HL-60 (cell line): ENCODE results near the gene TYROBP.
"Not testable (repeated sequence)": the region's sequence is repeated elsewhere in the genome, so short reads cannot be mapped to it uniquely, and the experiment has no call there.

Experiments
- DNase-seq, 2 experiments: peaks; one replicate each; pipeline ENCODE4 v3.0.0-alpha.2; 2010 to 2020; ENCODE audit warnings: low read depth in 1 of 2, low spot score in 1 of 2
- H3K27ac ChIP-seq: fragments of 250-450 bp; sonication (Bioruptor Pico); replicated peaks from 2 replicates; pipeline ENCODE4 v1.5.1; 2020; ENCODE audit warnings: mild to moderate bottlenecking, moderate library complexity
- H3K27me3 ChIP-seq: fragments of 250-450 bp; sonication (Bioruptor Pico); 2 replicates; pipeline ENCODE4 v1.5.1; 2021; ENCODE audit warnings: mild to moderate bottlenecking, moderate library complexity; ENCODE audit not compliant: insufficient read depth, poor library complexity, severe bottlenecking
- H3K4me3 ChIP-seq: replicated peaks from 2 replicates; pipeline ENCODE4 v1.5.1; 2011; ENCODE audit warnings: mild to moderate bottlenecking, control low read depth, low read length; ENCODE audit not compliant: insufficient read depth
- GABPA ChIP-seq: IDR thresholded peaks from 2 replicates; pipeline ENCODE4 v1.6.1; 2012; ENCODE audit warnings: low read depth
- POLR2AphosphoS5 ChIP-seq: IDR thresholded peaks from 2 replicates; pipeline ENCODE4 v1.6.1; 2012; ENCODE audit warnings: low read depth
- SPI1 ChIP-seq: IDR thresholded peaks from 2 replicates; pipeline ENCODE4 v1.6.1; 2012; ENCODE audit warnings: low read depth, mild to moderate bottlenecking, borderline replicate concordance
- TF ChIP-seq, protein P1 (sequence below): IDR thresholded peaks from 2 replicates; pipeline ENCODE4 v1.6.1; 2012; ENCODE audit warnings: low read depth; ENCODE audit not compliant: insufficient replicate concordance
- TF ChIP-seq, protein P2 (sequence below): IDR thresholded peaks from one replicate; pipeline ENCODE4 v1.5.1; 2011; ENCODE audit warnings: low read length, control low read depth, inconsistent platforms; ENCODE audit not compliant: insufficient read depth

TYROBP gene

DNA sequence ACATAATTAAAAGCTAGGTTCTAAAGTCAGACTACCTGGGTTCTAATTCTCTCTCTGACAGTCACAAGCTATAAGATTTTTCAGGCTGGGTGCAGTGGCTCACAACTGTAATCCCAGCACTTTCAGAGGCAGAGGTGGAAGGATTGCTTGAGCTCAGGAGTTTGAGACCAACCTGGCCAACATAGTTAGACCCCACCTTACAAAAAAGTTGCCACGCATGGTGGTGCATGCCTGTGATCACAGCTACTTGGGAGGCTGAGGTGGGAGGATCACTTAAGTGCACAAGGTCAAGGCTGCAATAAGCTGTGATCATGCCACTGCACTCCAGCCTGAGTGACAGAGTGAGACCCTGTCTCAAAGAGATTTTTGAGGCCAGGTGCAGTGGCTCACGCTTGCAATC is 13.8 kb downstream of the TYROBP start:
- TF ChIP-seq POLR2AphosphoS5 (peak; percentile 50; the same call in 1 of the 2 replicates), SPI1 (no peak), GABPA (no peak)
- TF ChIP-seq, protein P1, sequence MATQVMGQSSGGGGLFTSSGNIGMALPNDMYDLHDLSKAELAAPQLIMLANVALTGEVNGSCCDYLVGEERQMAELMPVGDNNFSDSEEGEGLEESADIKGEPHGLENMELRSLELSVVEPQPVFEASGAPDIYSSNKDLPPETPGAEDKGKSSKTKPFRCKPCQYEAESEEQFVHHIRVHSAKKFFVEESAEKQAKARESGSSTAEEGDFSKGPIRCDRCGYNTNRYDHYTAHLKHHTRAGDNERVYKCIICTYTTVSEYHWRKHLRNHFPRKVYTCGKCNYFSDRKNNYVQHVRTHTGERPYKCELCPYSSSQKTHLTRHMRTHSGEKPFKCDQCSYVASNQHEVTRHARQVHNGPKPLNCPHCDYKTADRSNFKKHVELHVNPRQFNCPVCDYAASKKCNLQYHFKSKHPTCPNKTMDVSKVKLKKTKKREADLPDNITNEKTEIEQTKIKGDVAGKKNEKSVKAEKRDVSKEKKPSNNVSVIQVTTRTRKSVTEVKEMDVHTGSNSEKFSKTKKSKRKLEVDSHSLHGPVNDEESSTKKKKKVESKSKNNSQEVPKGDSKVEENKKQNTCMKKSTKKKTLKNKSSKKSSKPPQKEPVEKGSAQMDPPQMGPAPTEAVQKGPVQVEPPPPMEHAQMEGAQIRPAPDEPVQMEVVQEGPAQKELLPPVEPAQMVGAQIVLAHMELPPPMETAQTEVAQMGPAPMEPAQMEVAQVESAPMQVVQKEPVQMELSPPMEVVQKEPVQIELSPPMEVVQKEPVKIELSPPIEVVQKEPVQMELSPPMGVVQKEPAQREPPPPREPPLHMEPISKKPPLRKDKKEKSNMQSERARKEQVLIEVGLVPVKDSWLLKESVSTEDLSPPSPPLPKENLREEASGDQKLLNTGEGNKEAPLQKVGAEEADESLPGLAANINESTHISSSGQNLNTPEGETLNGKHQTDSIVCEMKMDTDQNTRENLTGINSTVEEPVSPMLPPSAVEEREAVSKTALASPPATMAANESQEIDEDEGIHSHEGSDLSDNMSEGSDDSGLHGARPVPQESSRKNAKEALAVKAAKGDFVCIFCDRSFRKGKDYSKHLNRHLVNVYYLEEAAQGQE = no peak
- TF ChIP-seq, protein P2, sequence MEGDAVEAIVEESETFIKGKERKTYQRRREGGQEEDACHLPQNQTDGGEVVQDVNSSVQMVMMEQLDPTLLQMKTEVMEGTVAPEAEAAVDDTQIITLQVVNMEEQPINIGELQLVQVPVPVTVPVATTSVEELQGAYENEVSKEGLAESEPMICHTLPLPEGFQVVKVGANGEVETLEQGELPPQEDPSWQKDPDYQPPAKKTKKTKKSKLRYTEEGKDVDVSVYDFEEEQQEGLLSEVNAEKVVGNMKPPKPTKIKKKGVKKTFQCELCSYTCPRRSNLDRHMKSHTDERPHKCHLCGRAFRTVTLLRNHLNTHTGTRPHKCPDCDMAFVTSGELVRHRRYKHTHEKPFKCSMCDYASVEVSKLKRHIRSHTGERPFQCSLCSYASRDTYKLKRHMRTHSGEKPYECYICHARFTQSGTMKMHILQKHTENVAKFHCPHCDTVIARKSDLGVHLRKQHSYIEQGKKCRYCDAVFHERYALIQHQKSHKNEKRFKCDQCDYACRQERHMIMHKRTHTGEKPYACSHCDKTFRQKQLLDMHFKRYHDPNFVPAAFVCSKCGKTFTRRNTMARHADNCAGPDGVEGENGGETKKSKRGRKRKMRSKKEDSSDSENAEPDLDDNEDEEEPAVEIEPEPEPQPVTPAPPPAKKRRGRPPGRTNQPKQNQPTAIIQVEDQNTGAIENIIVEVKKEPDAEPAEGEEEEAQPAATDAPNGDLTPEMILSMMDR = no peak
- Histone ChIP-seq H3K4me3 (no peak overlapping the region), H3K27me3 (no peaks in the 10 kb centered on the region), H3K27ac (no peak overlapping the region)
- no peak for DNase-seq

DNA sequence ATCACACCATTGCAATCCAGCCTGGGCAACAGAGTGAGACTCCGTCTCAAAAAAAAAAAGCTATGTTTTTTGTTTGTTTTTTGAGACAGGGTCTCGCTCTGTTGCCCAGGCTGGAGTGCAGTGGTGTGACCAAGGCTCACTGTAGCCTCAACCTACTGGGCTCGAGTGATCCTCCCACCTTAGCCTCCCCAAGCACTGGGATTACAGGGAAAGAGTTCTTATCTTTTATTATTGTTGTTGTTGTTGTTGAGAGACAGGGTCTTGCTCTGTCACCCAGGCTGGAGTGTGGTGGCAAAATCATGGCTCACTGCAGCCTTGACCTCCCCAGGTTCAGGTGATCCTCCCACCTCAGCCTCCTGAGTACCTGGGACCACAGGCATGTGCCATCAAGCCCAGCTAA is 16.3 kb downstream of the TYROBP start:
- H3K4me3 ChIP-seq, H3K27ac ChIP-seq, H3K27me3 ChIP-seq, DNase-seq: not testable (repeated sequence)

DNA sequence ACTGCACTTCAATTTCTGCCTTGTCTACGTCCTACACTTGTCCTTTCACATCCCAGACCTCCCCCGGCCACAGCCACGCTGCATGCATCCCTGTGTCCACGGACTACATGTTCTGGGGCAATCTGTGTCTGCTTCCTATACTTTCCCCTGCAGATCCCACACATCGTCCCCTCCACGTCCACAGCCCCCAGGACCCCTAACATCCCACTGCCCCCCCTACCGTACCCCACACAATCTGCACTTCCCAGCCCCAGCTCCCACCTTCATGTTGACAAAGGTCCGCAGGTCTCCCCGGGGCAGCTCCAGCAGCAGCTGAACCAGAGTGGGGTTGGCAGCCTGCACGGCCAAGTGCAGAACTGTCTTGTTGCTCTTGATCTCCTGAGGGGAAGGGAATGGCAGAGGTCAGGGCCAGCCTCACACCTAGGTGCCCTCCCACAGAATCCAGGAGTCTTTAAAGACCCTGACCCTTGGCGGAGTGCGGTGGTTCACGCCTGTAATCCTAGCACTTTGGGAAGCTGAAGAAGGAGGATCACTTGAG is 17.9 kb downstream of the TYROBP start:
- TF ChIP-seq POLR2AphosphoS5 (peak; percentile 12; the same call in 1 of the 2 replicates), GABPA (no peak)
- TF ChIP-seq, protein P2 = no peak
- no peak for DNase-seq
- Histone ChIP-seq H3K27ac (no peak overlapping the region), H3K27me3 (no peaks in the 10 kb centered on the region), H3K4me3 (no peak overlapping the region)

DNA sequence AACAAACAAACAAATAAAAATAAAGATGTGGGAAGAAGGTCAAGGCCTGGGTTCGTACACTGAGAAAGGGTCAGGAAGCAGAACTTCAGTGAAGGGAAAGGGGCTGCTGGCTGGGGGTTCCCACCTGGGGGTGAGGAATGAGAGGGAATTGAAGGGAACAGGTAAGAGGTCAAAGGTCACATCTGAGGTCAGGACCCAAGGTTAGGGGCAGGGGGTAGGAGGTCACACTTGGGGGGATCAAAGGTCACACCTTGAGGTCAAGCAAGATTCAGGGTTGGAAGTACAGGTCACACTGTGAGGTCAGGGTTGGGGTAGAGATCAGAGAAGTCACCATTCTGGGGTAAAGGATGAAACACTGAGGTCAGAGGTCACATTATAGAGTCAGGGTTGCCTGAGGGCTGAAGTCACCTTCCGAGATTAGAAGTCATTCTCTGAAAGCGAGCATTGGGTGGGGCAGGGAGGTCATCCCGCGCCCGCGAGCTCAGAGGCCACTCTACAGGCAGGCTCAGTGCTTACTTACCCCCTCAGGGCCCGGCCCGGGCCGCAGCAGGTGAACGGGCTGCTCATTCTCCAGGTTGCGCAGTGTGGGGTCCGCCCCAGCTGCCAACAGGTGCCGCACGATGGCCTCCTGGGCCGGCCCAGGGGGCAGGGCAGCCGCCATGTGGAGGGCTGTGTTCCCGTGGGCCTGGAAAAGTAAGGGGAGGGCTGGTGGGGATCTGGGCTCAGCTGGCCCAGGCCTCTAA is 18.6 kb downstream of the TYROBP start:
- no peak for DNase-seq
- no peaks in the 10 kb centered on the region for H3K27me3 ChIP-seq
- TF ChIP-seq, protein P1 = no peak
- no peak for TF ChIP-seq GABPA
- TF ChIP-seq POLR2AphosphoS5 = no peak
- TF ChIP-seq, protein P2 = no peak
- no peak for TF ChIP-seq SPI1
- no peak overlapping the region for H3K4me3 ChIP-seq
- H3K27ac ChIP-seq = no peak overlapping the region
